GM18498 (cell line): ENCODE measurements around the gene PRDM15.

Source experiments
- ATAC-seq: cut with Tn5 transposase; IDR thresholded peaks from one replicate; pipeline ENCODE4 v1.9.1; 2021; ENCODE audit warnings: mild to moderate bottlenecking, moderate library complexity; ENCODE audit not compliant: unreplicated experiment

PRDM15 gene

DNA sequence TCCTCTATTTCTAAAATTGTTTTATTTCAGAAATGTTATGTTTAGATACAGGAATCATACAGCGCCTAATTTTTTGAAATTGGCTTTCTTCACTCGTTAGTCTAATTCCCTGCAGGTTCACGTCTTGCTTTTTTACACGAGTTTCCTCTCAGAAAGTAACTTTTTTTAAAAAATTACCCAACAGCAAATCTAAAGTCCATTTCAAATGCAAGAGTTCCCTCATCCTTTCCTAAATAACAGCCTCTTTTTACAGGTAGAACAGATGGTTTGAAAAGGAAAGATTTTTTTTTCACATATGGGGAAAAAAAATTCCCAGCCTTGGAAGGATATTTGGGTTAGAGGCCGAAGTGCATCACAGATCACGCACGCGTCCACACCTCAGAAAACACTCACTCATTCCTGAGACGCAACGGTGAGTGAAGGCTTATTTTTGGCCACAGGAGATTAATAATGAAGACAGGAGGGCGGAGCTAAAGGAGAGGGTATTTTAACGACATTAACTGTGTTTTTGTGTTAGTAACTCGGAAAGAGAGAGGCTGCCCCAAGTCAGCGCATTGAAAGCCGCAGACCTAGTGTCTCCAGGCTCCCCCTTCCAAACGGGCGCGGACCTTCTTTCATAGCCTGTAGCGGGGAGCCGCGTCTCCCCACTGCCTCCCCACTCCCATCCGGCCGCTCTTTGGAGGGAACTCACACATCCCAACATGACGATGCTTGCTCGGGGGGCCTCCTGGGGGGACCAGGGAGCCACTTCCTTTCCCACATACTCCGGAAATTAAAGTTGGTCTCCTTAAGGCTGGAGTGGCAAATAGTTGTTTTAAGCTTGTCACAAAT lies 111.3 kb downstream of the PRDM15 start:
- no peak for ATAC-seq

DNA sequence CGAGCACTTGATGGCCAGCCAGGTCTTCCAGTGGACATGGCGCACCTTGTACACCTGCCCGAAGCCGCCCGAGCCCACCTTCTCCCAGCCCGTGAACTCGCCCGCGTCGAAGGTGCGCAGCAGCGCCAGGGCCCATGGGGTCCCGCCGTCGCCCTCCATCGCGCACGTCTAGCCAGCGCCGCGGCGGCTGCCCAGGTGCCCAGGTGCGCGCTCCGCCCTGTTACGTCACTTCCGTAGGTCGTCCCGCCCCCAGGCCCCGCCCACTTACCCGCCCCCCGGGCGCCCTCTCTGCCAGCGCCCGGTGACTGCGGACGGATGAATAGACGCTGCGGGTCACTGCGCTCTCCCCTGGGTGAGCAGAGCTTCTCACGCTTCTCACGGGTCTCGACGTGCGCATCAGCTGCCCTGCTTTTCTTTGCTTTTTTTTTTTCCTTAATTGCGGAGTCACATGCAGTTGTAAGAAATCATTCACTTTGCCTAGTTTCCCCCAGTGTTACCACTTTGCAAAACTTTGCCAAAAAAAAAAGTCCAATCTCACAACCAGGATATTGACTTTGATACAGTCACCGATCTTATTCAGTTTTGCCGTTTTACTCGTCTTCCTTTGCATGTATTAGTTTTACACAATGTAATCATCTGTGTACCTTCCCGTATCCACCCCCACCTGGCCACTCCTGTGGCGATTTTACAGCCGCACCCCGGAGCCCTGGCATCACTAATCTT lies 112.1 kb downstream of the PRDM15 start, which contains the start of gene RIPK4:
TSS of gene RIPK4 (minus strand) at position 170 of the 723 bp plus-strand sequence. CDS start at position 159, 11 bp downstream.
- peak; percentile 60 for ATAC-seq

- ATAC-seq, result no peak
These were observed 112.9 kb downstream of the PRDM15 start for GRCh38 chr21:41765973-41766882.

GRCh38 chr21:41765420-41765821 lies 113.7 kb downstream of the PRDM15 start:
- ATAC-seq, result no peak

DNA sequence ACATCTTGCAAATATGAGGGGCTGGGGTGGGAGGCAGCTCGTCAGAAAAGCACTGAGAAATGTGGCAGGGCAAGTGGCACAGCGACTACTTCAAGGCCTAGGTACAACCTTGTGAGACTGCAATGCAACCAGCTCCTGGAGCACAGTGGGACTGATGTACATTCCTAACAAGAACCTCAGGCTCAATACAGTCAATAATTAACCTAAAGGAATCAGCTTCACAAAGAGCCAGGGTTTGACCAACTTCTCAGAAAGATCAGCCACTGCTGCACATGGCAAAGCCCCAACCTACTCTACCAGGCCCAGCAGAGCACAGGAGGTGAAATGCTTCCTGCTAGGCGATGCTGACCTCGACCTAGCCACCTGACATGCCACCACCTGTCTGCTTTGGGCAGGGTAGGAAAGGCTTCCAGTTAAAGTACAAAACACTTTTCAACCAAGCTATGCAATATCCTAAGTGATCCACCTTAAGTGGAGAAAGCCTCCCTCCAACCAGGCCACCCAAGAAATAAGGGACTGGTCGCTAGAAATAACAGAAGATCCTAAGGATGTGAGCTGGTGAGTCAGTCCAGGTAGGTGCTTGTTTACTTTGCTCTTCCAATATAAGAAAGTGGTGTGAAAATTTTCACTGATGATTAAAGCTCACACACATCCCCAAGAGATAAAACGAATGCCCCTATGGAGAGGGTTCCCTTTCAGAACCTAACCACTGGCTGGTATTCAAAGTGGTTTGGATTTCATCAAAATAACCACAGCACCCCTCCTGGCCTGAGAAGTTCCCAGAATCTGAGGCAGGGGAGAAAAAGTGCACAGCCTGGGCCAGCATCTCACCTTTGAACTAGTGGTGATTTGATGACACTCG lies 114.4 kb downstream of the PRDM15 start:
- no peak for ATAC-seq

GRCh38 chr21:41763996-41764395 lies 115.1 kb downstream of the PRDM15 start:
- ATAC-seq, result no peak

DNA sequence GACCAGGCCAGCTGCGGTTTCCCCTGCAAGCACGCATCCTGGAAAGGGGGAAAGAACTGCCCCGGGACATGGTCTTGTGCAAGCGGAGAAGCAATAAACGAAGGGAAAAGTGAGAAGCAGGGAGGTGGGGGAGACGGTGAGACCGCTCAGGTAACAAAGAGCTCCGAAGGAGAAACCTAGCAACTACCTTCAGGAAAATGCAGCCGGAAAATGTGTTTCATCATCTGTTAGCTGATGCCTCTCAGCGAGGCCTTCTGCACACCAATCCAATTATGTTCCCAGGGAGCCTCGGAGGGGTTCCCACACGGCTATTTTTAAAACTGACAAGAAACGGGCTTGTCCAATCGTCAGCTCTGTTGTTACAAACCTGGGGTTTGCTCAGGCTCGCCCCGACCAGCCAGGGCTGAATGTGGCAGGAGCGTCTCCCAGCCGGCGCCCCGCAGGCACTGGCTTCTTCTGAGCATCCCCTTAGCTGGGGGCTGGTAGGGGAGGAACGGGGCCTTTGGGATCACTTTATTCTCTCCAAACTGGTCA lies 115.7 kb downstream of the PRDM15 start:
- no peak for ATAC-seq

DNA sequence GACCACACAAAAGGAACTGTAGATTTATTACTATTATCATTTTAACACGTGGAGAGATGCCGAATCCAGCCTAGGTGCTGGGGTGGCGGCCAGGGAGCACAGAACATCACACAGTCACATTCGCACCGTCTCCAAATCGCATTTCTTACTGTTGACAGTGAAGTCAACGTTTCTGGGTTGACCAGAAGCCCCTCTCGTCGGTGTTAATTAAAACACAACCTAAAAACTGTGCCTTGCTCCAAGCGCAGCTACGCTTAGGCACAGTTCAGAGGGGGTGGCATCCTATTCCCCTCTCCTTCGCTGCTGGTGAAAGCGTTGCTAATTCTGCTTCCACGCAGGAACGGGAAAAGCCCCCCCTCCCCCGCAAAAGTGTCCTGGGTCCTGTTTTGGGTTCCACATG lies 116.4 kb downstream of the PRDM15 start:
- no peak for ATAC-seq

- no peak for ATAC-seq
These were observed 117.1 kb downstream of the PRDM15 start for GRCh38 chr21:41761934-41762635.

DNA sequence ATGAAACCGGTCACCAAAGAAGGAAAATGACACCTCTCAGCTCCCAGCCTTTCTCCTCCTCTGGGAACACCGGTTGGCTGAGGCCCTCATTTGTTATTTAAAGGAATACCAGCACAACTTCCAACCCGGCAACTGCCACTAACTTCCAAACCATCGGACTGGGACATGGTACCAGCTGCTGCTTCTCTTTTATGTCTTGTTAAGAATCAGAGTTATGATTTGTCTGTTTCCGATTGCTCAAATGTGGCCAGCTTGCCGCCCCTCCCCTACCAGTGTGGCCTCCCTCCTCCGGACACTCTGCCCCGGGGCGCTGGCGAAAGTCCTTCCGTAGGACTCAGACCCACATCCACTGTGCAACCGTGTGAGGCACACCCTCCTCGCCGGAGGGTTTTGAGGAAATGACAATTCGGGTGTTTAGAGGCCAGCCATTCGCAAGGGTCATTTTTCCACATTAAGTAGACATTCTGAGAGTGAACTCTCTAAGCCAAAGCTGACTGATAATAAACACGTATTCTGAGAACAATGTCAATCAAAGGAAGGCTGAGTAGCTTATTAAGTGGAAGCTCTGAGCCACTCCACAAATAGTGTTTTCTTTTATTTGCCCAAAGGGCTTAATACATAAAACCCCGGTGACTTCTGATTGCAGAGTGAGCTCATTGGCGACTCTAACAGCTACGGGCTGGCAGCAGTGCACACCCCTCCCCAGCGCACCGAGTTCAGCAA lies 117.8 kb downstream of the PRDM15 start:
- ATAC-seq, result no peak

DNA sequence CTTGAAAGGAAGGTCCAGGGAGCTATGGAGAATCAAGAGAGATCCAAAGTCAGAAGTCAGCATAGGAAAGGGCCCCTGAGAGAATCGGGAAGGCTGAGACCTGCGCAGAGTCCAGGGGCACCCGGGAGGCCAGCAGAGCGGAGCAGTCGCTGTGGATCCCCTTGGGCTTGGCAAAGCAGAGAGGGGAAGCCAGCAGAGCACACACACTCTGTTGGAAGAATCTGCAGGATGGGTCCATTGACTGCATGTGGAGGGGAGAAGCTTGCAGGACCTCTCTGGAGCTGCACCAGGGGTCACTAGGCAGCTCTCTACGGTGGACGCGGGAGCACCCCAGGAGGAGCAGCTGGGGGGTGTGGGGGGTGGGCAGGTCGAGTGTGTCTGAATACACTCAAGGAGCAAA lies 118.7 kb downstream of the PRDM15 start:
- ATAC-seq, result no peak

GRCh38 chr21:41759926-41760325 lies 119.2 kb downstream of the PRDM15 start:
- no peak for ATAC-seq

- ATAC-seq, result no peak
These were observed 119.8 kb downstream of the PRDM15 start for GRCh38 chr21:41759214-41759840.

DNA sequence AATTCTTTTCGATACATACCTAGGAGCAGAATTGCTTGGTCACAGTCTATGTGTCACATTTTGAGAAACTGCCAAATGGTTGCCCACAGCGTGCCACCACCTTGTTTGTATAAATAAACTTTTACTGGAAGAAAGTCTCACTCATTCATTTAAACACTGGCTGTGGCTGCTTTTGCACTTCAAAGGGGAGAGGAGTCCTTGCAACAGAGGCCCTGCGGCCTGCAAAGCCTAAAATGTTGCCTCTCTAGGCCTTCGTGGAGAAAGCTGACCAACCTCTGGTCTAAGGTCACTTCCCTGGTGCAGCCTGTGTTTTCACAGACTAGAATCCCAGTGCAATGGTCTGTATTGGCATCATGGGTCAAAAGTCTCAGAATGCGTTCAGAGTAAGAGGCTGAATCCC lies 120.6 kb downstream of the PRDM15 start:
- no peak for ATAC-seq

DNA sequence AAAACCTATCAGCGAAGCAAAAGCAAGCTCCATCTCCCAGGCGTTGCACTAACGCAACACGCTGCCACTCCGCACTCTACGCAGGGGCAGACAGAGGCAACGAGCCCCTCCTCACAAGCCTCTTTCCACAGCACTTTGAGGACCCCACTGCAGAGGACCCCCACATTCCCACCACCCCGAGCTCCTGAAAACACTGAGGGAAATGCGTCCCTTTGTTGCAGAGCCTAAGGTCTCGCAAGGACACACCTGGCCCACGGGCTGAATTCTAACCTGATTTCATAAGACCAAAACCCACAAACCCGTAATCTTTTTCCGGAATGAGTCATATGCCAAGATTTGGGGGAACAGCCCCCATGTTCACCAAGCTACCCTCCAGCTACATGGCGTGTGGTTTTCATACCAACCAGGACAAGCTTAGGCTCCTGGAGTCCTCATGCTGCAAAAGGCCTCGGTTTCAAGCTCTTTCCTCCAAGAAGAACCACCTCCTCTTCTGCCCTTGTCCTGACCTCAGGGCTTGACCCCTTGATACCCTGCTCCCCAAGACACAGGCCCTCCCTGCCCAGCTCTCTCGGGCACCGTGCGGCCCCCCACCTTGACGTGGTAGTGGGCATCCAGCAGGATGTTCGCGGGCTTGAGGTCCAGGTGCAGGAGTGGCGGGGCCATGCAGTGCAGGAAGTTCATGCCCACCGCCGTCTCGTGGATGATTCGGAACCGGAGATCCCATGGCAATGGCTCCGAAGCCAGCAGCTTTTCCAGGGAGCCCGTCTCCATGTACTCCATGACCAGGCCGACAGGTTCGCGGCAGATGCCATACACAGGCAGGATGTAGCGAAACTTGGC lies 123.0 kb downstream of the PRDM15 start:
- no peak for ATAC-seq

DNA sequence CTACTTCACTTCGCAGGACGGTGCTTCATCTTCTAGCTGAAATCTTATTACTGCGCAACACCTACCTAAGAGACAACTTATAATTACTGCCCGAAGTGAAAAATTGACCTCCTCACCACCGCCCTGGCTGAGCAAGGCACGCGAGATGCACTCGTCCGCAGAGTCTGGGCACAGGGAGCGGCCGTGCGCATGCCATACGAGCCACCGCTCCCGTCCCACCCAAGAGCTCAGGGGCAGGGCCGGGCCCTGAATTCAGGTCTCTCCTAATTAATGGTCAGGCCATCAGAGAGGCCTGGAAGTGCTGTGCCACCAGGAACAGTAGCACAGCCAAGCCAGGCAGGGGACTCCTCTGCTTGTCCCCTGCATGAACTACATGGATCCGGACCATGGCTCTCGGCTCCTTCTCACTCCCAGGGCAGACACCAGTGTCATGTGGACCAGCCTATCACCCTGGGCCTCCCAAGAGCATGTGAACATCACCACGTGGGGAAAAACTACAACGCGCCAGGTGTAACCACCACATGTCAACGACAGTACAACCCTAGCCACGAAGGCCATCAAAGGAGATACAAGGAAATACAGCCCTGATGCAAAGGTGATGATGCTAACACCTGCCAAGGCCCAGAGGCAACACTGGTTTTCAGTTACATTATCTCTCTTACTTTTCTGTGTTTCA lies 123.7 kb downstream of the PRDM15 start:
- no peak for ATAC-seq

GRCh38 chr21:41754479-41754891 lies 124.7 kb downstream of the PRDM15 start:
- ATAC-seq, result no peak
